ENCODE results near the gene CTU2. TPM values are rescaled to one million over a fixed set of nuclear protein-coding genes. Genes with fewer than 3 reads are reported as not detected.

CTU2 gene
- total and polyA plus RNA-seq, 2 of the 8 experiments (the other 6 are each of a cell fraction or from before 2014, with no cell fraction given), result 32.7 to 42.9 TPM

GRCh38 chr16:88665148-88665547 is 41.2 kb upstream of the CTU2 start:
- Histone ChIP-seq H3K18ac (ENCODE audit: extremely low read depth, low read length) (no peak overlapping the region), H2AK5ac (ENCODE audit: low read depth, low read length) (no peak overlapping the region), H3K9ac (replicated peaks in 1 of 4; ENCODE audit: extremely low read depth in 1 of 4, low read depth in 3 of 4, low read length in 3 of 4) (no peak overlapping the region), H4K5ac (ENCODE audit: insufficient read length, low read depth, low read length) (no peak overlapping the region), H2BK12ac (ENCODE audit: low read depth, low read length) (no peak overlapping the region), H3K14ac (ENCODE audit: insufficient read length) (no peak overlapping the region), H3K36me3 (ENCODE audit: control insufficient read depth in 2 of 4, insufficient read depth in 4 of 4, low read length in 3 of 4) (no peaks in the 10 kb centered on the region), H3K4me3 (ENCODE audit: extremely low read depth in 1 of 4, insufficient read depth in 2 of 4, low read depth in 3 of 4, low read length in 4 of 4) (no peak overlapping the region), H3K79me2 (ENCODE audit: control insufficient read depth in 1 of 2, insufficient read depth in 2 of 2, low read length in 2 of 2) (peaks cover 0 to 27% of the 10 kb centered on the region in 2 experiments; a peak in 3 of 4 replicates), H4K20me1 (replicated peaks in 1 of 2; ENCODE audit: control insufficient read depth in 1 of 2, insufficient read depth in 2 of 2, low read length in 2 of 2) (peaks cover 0 to 1% of the 10 kb centered on the region in 2 experiments), H2BK15ac (ENCODE audit: low read length) (no peak overlapping the region), H3K23me2 (ENCODE audit: low read depth, low read length) (peaks cover 7% of the 10 kb centered on the region; the same call in 1 of the 2 replicates), H3K4me1 (replicated peaks in 1 of 4; ENCODE audit: control insufficient read depth in 3 of 4, insufficient read depth in 4 of 4, low read length in 3 of 4) (peaks cover 0 to 3% (median 0%) of the 10 kb centered on the region in 4 experiments; a peak in 2 of 7 replicates), H4K8ac (ENCODE audit: extremely low read depth, insufficient read depth, low read length) (no peak overlapping the region), H3K27me3 (replicated peaks in 1 of 4; ENCODE audit: control insufficient read depth in 3 of 4, extremely low read depth in 1 of 4, insufficient read depth in 3 of 4, low read length in 3 of 4) (no peaks in the 10 kb centered on the region), H3K9me3 (ENCODE audit: insufficient read depth in 2 of 2, low read depth in 1 of 2, low read length in 1 of 2) (no peaks in the 10 kb centered on the region), H3K27ac (ENCODE audit: low read depth, low read length) (no peak overlapping the region), H3K4me2 (ENCODE audit: insufficient read depth in 1 of 2, low read depth in 2 of 2, low read length in 2 of 2) (no peak overlapping the region), H2BK120ac (replicated peaks; ENCODE audit: low read depth, low read length) (no peak overlapping the region), H4K91ac (replicated peaks; ENCODE audit: insufficient read length, low read length) (no peak overlapping the region), H3K4ac (replicated peaks; ENCODE audit: insufficient read length, low read depth, low read length) (no peak overlapping the region), H3K23ac (ENCODE audit: insufficient read length) (no peak overlapping the region), H3K56ac (replicated peaks; ENCODE audit: insufficient read length, low read depth, low read length) (no peak overlapping the region), H2BK5ac (ENCODE audit: low read depth, low read length) (no peak overlapping the region), H2BK20ac (ENCODE audit: low read length) (no peak overlapping the region), H2AFZ (ENCODE audit: low read length) (no peak overlapping the region), H3K79me1 (ENCODE audit: low read depth, low read length) (no peaks in the 10 kb centered on the region; the same call in 1 of the 2 replicates)
- no peak for DNase-seq (ENCODE audit: low read depth in 1 of 2, low spot score in 2 of 2)
- no peak for FAIRE-seq
- ChIA-PET CTCF (ENCODE audit: partially characterized antibody) (interaction anchor here (0.9 to 2.8 kb wide), 7 partner anchors 9 to 111 kb away, joined by 3 to 9 read pairs (median 3); no protein-coding TSS in a partner anchor), POLR2A (ENCODE audit: partially characterized antibody) (interaction anchor here (1.0 to 3.1 kb wide), 3 partner anchors 10 to 26 kb away, joined by 3 to 19 read pairs (median 5); partner anchors contain the start of gene CYBA)
- 91% methylated on average over 4 of the region's 4 CpGs; no CpG with 5 or more reads in 1 of the 2 experiments for WGBS, 2 experiments (ENCODE audit: extremely low coverage in 1 of 2, insufficient coverage in 1 of 2, insufficient read length in 1 of 2, insufficient replicate concordance in 2 of 2, low coverage in 1 of 2, low lambda C conversion rate in 2 of 2, missing lambda C conversion rate in 1 of 2)
- TF ChIP-seq YY1 (IDR thresholded peaks at IDR 0.05; ENCODE audit: low read depth, low read length), result no peak
- TF ChIP-seq SP1 (IDR thresholded peaks at IDR 0.05; ENCODE audit: low read depth, low read length), result no peak

Data from H1 (cell line).